H9 (cell line): ENCODE data around the gene GYS1. TPM values are rescaled to one million over a fixed set of nuclear protein-coding genes. Genes with fewer than 3 reads are reported as not detected.

ENCODE experiments used
- DNase-seq: peaks from one replicate; pipeline ENCODE4 v3.0.0-alpha.2; 2017
- H2AFZ ChIP-seq: one replicate; pipeline ENCODE4 v1.6.1; 2013; ENCODE audit warnings: mild to moderate bottlenecking, low read length, control low read depth, moderate library complexity
- H2AK5ac ChIP-seq: 2 replicates; pipeline ENCODE4 v1.6.1; 2013; ENCODE audit warnings: low read length, control low read depth, mixed read lengths; ENCODE audit not compliant: insufficient read length
- H2BK120ac ChIP-seq: one replicate; pipeline ENCODE4 v1.6.1; 2013; ENCODE audit warnings: low read depth, mild to moderate bottlenecking, low read length, control low read depth, inconsistent platforms; ENCODE audit not compliant: poor library complexity, severe bottlenecking
- H2BK12ac ChIP-seq: 2 replicates; pipeline ENCODE4 v1.6.1; 2013; ENCODE audit warnings: low read length, control low read depth, mixed read lengths, low read depth; ENCODE audit not compliant: insufficient read length
- H2BK15ac ChIP-seq: 2 replicates; pipeline ENCODE4 v1.6.1; 2013; ENCODE audit warnings: low read depth, low read length, control low read depth
- H2BK20ac ChIP-seq: one replicate; pipeline ENCODE4 v1.6.1; 2013; ENCODE audit warnings: low read depth, mild to moderate bottlenecking, low read length, control low read depth, inconsistent platforms; ENCODE audit not compliant: poor library complexity, severe bottlenecking
- H2BK5ac ChIP-seq: 2 replicates; pipeline ENCODE4 v1.6.1; 2013; ENCODE audit warnings: low read length, control low read depth, mixed read lengths; ENCODE audit not compliant: insufficient read length
- H3K14ac ChIP-seq: 2 replicates; pipeline ENCODE4 v1.6.1; 2013; ENCODE audit warnings: low read length, control low read depth; ENCODE audit not compliant: insufficient read depth
- H3K18ac ChIP-seq: 2 replicates; pipeline ENCODE4 v1.6.1; 2013; ENCODE audit warnings: low read depth, mild to moderate bottlenecking, mixed read lengths, low read length, control low read depth; ENCODE audit not compliant: insufficient read length
- H3K23ac ChIP-seq: 2 replicates; pipeline ENCODE4 v1.6.1; 2013; ENCODE audit warnings: low read length, control low read depth, mixed read lengths, low read depth; ENCODE audit not compliant: insufficient read length
- H3K23me2 ChIP-seq: 2 replicates; pipeline ENCODE4 v1.6.1; 2013; ENCODE audit warnings: low read depth, mild to moderate bottlenecking, mixed read lengths, low read length, control low read depth; ENCODE audit not compliant: insufficient read length, poor library complexity, severe bottlenecking
- H3K27ac ChIP-seq: 2 replicates; pipeline ENCODE4 v1.5.1; 2013; ENCODE audit warnings: low read length, control low read depth, mixed read lengths, low read depth; ENCODE audit not compliant: insufficient read length
- H3K27me3 ChIP-seq: 2 replicates; pipeline ENCODE4 v1.6.1; 2013; ENCODE audit warnings: low read length, control low read depth, inconsistent platforms; ENCODE audit not compliant: insufficient read depth
- H3K4ac ChIP-seq: 2 replicates; pipeline ENCODE4 v1.6.1; 2013; ENCODE audit warnings: low read depth, mild to moderate bottlenecking, control low read depth, inconsistent platforms, low read length, moderate library complexity
- H3K4me1 ChIP-seq: 2 replicates; pipeline ENCODE4 v1.6.1; 2013; ENCODE audit warnings: low read length, control low read depth, inconsistent platforms; ENCODE audit not compliant: insufficient read depth
- H3K4me2 ChIP-seq: 2 replicates; pipeline ENCODE4 v1.6.1; 2013; ENCODE audit warnings: low read length, control low read depth, mixed read lengths; ENCODE audit not compliant: insufficient read length, insufficient read depth
- H3K56ac ChIP-seq: 2 replicates; pipeline ENCODE4 v1.6.1; 2013; ENCODE audit warnings: low read depth, mild to moderate bottlenecking, mixed read lengths, low read length, control low read depth; ENCODE audit not compliant: insufficient read length
- H3K79me1 ChIP-seq: 2 replicates; pipeline ENCODE4 v1.6.1; 2013; ENCODE audit warnings: low read depth, mild to moderate bottlenecking, moderate library complexity, low read length, control low read depth, inconsistent platforms; ENCODE audit not compliant: insufficient read depth, poor library complexity, severe bottlenecking
- H3K79me2 ChIP-seq: 2 replicates; pipeline ENCODE4 v1.6.1; 2013; ENCODE audit warnings: low read length, control low read depth, inconsistent platforms; ENCODE audit not compliant: insufficient read depth
- H3K9ac ChIP-seq: 2 replicates; pipeline ENCODE4 v1.6.1; 2013; ENCODE audit warnings: low read length, control low read depth, mixed read lengths; ENCODE audit not compliant: insufficient read length; ENCODE audit errors: extremely low read depth
- H3K9me3 ChIP-seq: one replicate; pipeline ENCODE4 v1.6.1; 2013; ENCODE audit warnings: low read depth, low read length, inconsistent platforms; ENCODE audit not compliant: control insufficient read depth
- H3T11ph ChIP-seq: one replicate; pipeline ENCODE4 v1.6.1; 2013; ENCODE audit warnings: mild to moderate bottlenecking, low read length, control low read depth, inconsistent platforms
- H4K20me1 ChIP-seq: one replicate; pipeline ENCODE4 v1.6.1; 2013; ENCODE audit not compliant: control insufficient read depth, insufficient read length, insufficient read depth
- H4K5ac ChIP-seq: 2 replicates; pipeline ENCODE4 v1.6.1; 2013; ENCODE audit warnings: low read depth, mild to moderate bottlenecking, mixed read lengths, low read length, control low read depth; ENCODE audit not compliant: insufficient read length
- H4K8ac ChIP-seq: replicated peaks from 2 replicates; pipeline ENCODE4 v1.6.1; 2013; ENCODE audit warnings: low read length, control low read depth, mixed read lengths, low read depth; ENCODE audit not compliant: insufficient read length
- H4K91ac ChIP-seq: 2 replicates; pipeline ENCODE4 v1.6.1; 2013; ENCODE audit warnings: low read depth, mild to moderate bottlenecking, moderate library complexity, mixed read lengths, low read length, control low read depth; ENCODE audit not compliant: insufficient read length
- H3K27ac Mint-ChIP-seq, 3 experiments: 2 replicates in 2 of 3; 3 replicates in 1 of 3; pipeline ENCODE4 v1.8.0; 2020 to 2021; ENCODE audit warnings: mixed read lengths in 3 of 3, mild to moderate bottlenecking in 1 of 3, moderate library complexity in 1 of 3
- H3K27me3 Mint-ChIP-seq: 2 replicates; pipeline ENCODE4 v1.8.0; 2021; ENCODE audit warnings: low read depth, mild to moderate bottlenecking, moderate library complexity, mixed read lengths
- H3K36me3 Mint-ChIP-seq, 3 experiments: 2 replicates in 2 of 3; 3 replicates in 1 of 3; pipeline ENCODE4 v1.8.0; 2020 to 2021; ENCODE audit warnings: low read depth in 3 of 3, mixed read lengths in 3 of 3; ENCODE audit not compliant: insufficient read depth in 1 of 3
- H3K4me1 Mint-ChIP-seq, 2 experiments: 2 replicates each; pipeline ENCODE4 v1.8.0; 2020; ENCODE audit warnings: mixed read lengths in 2 of 2
- H3K4me3 Mint-ChIP-seq, 2 experiments: 2 replicates in 1 of 2; 3 replicates in 1 of 2; pipeline ENCODE4 v1.8.0; 2020 to 2021; ENCODE audit warnings: mild to moderate bottlenecking in 2 of 2, mixed read lengths in 2 of 2, moderate library complexity in 1 of 2
- H3K9me3 Mint-ChIP-seq, 2 experiments: 2 replicates in 1 of 2; 3 replicates in 1 of 2; pipeline ENCODE4 v1.8.0; 2020; ENCODE audit warnings: mild to moderate bottlenecking in 2 of 2, mixed read lengths in 2 of 2, moderate library complexity in 1 of 2
- CTCF ChIP-seq: fragments of 200-600 bp; sonication (generic); conservative IDR thresholded peaks from 3 replicates; pipeline ENCODE4 v1.8.0; 2021; ENCODE audit warnings: antibody characterized with exemption, mild to moderate bottlenecking
- WGBS: extraction: QIAGEN DNeasy Blood & Tissue Kit; methylation state at CpG from one replicate; pipeline ENCODE4 v1.1.7; 2013; ENCODE audit warnings: missing lambda C conversion rate, low lambda C conversion rate, mixed read lengths; ENCODE audit not compliant: insufficient read length; ENCODE audit errors: extremely low coverage; 5-methylcytosine and 5-hydroxymethylcytosine counted together
- total RNA-seq: library from RNA; stranded (reverse); gene quantifications from 2 replicates; pipeline ENCODE4 v1.2.1, GENCODE V29; 2021

Gene GYS1
- total RNA-seq, 1 experiment from 2014 or later, result 44.3 TPM

GRCh38 chr19:48950830-48951519, 42.1 kb downstream of the GYS1 start:
- Histone ChIP-seq H3K27ac (no peak overlapping the region), H2AK5ac (no peak overlapping the region), H2BK15ac (no peak overlapping the region), H2BK20ac (no peak overlapping the region), H3K4me1 (no peaks in the 10 kb centered on the region), H3K23me2 (peaks cover 8% of the 10 kb centered on the region), H3K27me3 (no peaks in the 10 kb centered on the region), H3K9me3 (no peaks in the 10 kb centered on the region), H2BK5ac (no peak overlapping the region), H3K4me2 (no peak overlapping the region), H4K8ac (no peak overlapping the region), H3K9ac (no peak overlapping the region), H2BK120ac (no peak overlapping the region), H2AFZ (no peak overlapping the region), H3K18ac (no peak overlapping the region), H4K20me1 (no peaks in the 10 kb centered on the region), H2BK12ac (no peak overlapping the region), H3K79me2 (no peaks in the 10 kb centered on the region), H4K91ac (no peak overlapping the region), H3T11ph (no peak overlapping the region), H3K4ac (no peak overlapping the region), H3K79me1 (no peaks in the 10 kb centered on the region), H3K56ac (no peak overlapping the region), H3K23ac (no peak overlapping the region), H3K14ac (no peak overlapping the region), H4K5ac (no peak overlapping the region)
- peaks cover 10 to 11% of the 10 kb centered on the region in 2 experiments for H3K4me1 Mint-ChIP-seq
- DNase-seq, result no peak
- WGBS, result no CpG with 5 or more reads among the region's 9 CpGs
- no peak overlapping the region for H3K4me3 Mint-ChIP-seq
- H3K27me3 Mint-ChIP-seq, result peaks cover 13% of the 10 kb centered on the region
- H3K36me3 Mint-ChIP-seq, result peaks cover 3 to 8% (median 7%) of the 10 kb centered on the region in 3 experiments; a peak in 6 of 7 replicates
- H3K27ac Mint-ChIP-seq, result no peak overlapping the region
- TF ChIP-seq CTCF, result no peak
- no peaks in the 10 kb centered on the region; a peak in 2 of 5 replicates for H3K9me3 Mint-ChIP-seq
